Spleen (tissue), 7 donors: ENCODE measurements around the gene CRELD2.

ENCODE experiments used
- POLR2A ChIP-seq, 3 donors: fragments of 450-650 bp; IDR thresholded peaks; one replicate each; pipeline ENCODE4 v1.5.1; 2017; ENCODE audit warnings: antibody characterized with exemption in 3 of 3, mild to moderate bottlenecking in 1 of 3
- TF ChIP-seq, protein P1 (sequence below), 11 experiments: fragments of 200-600 bp in 7 of 11; fragments of 450-650 bp in 4 of 11; sonication (generic) in 4 of 11; IDR thresholded peaks in 8 of 11; conservative IDR thresholded peaks in 3 of 11; 1 replicate in 7 of 11; 2 replicates in 4 of 11; pipeline versions ENCODE4 v1.4.0 to v1.8.0; 2016 to 2021; ENCODE audit warnings: antibody characterized with exemption in 11 of 11, inconsistent platforms in 4 of 11, mild to moderate bottlenecking in 1 of 11
- donor health status: DM: no; HTN: no; CAD: no; lungs with moderate emphysema.
- donor health status: DM: no; HTN: no; CAD: no.
- donor health status: DM: no; HTN: no; CAD: no.

DNA sequence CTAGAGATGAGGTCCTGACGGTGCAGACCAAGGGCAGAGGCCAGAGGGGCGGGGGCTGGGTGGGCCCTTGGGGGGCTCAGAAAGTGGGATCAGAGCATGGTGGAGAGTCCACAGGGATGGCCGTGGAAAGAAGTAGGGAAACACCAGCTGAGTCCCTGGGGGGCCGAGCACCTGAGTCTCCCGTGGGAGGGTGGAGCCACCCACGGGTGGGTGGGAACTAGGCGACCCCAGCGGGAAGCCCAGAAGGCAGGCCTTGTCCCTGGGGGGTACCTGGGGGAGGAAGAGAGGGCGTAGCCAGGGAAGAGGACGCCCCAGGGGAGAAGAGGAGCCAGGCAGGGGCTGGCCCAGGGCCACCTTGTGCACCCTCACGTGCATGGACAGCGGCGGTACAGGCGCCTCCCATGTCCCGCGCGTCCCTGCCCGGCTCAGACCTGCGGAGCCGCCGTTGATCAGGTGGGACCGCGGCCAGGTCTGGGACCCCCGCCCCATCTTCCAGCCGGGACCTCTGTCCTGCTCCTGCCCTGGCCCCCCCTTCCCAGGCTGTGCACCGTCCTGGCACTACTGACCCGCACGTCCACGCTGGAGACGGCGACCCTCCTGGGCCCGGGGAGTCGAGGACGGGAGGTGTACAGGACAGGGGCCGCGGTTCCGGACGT lies 10.2 kb downstream of the CRELD2 start:
- TF ChIP-seq, protein P1, sequence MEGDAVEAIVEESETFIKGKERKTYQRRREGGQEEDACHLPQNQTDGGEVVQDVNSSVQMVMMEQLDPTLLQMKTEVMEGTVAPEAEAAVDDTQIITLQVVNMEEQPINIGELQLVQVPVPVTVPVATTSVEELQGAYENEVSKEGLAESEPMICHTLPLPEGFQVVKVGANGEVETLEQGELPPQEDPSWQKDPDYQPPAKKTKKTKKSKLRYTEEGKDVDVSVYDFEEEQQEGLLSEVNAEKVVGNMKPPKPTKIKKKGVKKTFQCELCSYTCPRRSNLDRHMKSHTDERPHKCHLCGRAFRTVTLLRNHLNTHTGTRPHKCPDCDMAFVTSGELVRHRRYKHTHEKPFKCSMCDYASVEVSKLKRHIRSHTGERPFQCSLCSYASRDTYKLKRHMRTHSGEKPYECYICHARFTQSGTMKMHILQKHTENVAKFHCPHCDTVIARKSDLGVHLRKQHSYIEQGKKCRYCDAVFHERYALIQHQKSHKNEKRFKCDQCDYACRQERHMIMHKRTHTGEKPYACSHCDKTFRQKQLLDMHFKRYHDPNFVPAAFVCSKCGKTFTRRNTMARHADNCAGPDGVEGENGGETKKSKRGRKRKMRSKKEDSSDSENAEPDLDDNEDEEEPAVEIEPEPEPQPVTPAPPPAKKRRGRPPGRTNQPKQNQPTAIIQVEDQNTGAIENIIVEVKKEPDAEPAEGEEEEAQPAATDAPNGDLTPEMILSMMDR (IDR thresholded peaks at IDR 0.05 in 8 of 11, conservative IDR thresholded peaks at IDR 0.05 in 3 of 11) = no peak
- no peak for TF ChIP-seq POLR2A (IDR thresholded peaks at IDR 0.05)
